Right atrium auricular region (tissue), 2 donors: ENCODE results near the gene ZNF232. TPM values are rescaled to one million over a fixed set of nuclear protein-coding genes. Genes with fewer than 3 reads are reported as not detected.
A peak's percentile ranks its signal among the peaks of the same experiment; 100 is the strongest.
"Not testable (repeated sequence)": the region's sequence is repeated elsewhere in the genome, so short reads cannot be mapped to it uniquely, and the experiment has no call there.

Experiments
- DNase-seq: peaks from one replicate; pipeline ENCODE4 v3.0.0-alpha.2; 2019; ENCODE audit warnings: low spot score
- H3K27ac ChIP-seq, 2 donors: fragments of 200-600 bp; sonication (generic); 1 replicate in 1 of 2; 2 replicates in 1 of 2; pipeline ENCODE4 v1.5.1; 2016 to 2019
- H3K27me3 ChIP-seq, 2 donors: fragments of 200-600 bp; sonication (generic); one replicate each; pipeline versions ENCODE4 v1.5.1 to v1.6.0; 2017 to 2019
- H3K36me3 ChIP-seq: fragments of 200-600 bp; sonication (generic); one replicate; pipeline ENCODE4 v1.5.1; 2016
- H3K4me1 ChIP-seq, 2 donors: fragments of 200-600 bp; sonication (generic); one replicate each; pipeline versions ENCODE4 v1.5.1 to v1.6.0; 2017 to 2019
- H3K4me3 ChIP-seq, 2 donors: fragments of 200-600 bp; sonication (generic); 1 replicate in 1 of 2; 2 replicates in 1 of 2; pipeline ENCODE4 v1.5.1; 2017 to 2019; ENCODE audit warnings: mild to moderate bottlenecking in 1 of 2, moderate library complexity in 1 of 2
- H3K9me3 ChIP-seq, 2 donors: fragments of 200-600 bp; sonication (generic); one replicate each; pipeline ENCODE4 v1.5.1; 2019
- CTCF ChIP-seq, 2 donors: fragments of 200-600 bp; sonication (generic); IDR thresholded peaks; one replicate each; pipeline ENCODE4 v1.5.1; 2019; ENCODE audit warnings: antibody characterized with exemption in 2 of 2
- total RNA-seq, 2 donors: library from RNA; depleted of rRNA; stranded (reverse); fragments of >200 nt; gene quantifications; one replicate each; pipeline ENCODE4 v1.1.0, GENCODE V29; 2016

The ZNF232 gene
- total RNA-seq, 2 donors from 2014 or later = 2.7 to 5.6 TPM

- Histone ChIP-seq H3K27ac (peak overlapping the region; percentile 37 to 82), H3K9me3 (peaks cover 27 to 59% of the 10 kb centered on the region in 2 donors), H3K27me3 (no peaks in the 10 kb centered on the region), H3K4me3 (peak overlapping the region; percentile 44 to 51), H3K36me3 (peaks cover 21% of the 10 kb centered on the region), H3K4me1 (no peaks in the 10 kb centered on the region)
- TF ChIP-seq CTCF (IDR thresholded peaks at IDR 0.05) = no peak
- DNase-seq = no peak
Observed at GRCh38 chr17:5096731-5097100, 15.0 kb downstream of the ZNF232 start.

DNA sequence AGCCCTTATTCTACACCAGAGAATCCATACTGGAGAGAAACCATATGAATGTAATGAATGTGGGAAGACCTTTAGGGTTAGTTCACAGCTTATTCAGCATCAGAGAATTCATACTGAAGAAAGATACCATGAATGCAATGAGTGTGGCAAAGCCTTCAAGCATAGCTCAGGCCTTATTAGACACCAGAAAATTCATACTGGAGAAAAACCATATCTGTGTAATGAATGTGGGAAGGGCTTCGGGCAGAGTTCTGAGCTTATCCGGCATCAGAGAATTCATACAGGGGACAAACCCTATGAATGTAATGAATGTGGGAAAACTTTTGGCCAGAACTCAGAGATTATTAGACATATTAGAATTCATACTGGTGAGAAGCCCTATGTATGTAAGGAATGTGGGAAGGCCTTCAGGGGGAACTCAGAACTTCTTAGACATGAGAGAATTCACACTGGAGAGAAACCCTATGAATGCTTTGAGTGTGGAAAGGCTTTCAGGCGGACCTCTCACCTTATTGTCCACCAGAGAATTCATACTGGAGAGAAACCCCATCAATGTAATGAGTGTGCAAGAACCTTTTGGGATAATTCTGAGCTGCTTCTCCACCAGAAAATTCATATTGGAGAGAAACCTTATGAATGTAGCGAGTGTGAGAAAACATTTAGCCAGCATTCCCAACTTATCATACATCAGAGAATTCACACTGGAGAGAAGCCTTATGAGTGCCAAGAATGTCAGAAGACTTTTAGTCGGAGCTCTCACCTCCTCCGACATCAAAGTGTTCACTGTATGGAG is 19.3 kb downstream of the ZNF232 start:
- H3K4me3 ChIP-seq = no peak overlapping the region
- H3K27ac ChIP-seq = no peak overlapping the region
- no peak for TF ChIP-seq CTCF (IDR thresholded peaks at IDR 0.05)
- no peaks in the 10 kb centered on the region for H3K27me3 ChIP-seq
- peaks cover 63% of the 10 kb centered on the region for H3K36me3 ChIP-seq
- no peaks in the 10 kb centered on the region for H3K4me1 ChIP-seq
- H3K9me3 ChIP-seq = peaks cover 59 to 100% of the 10 kb centered on the region in 2 donors
- DNase-seq = no peak

- no peak for DNase-seq
- Histone ChIP-seq H3K27me3 (no peaks in the 10 kb centered on the region), H3K27ac (no peak overlapping the region), H3K4me1 (peaks cover 0 to 23% of the 10 kb centered on the region in 2 donors), H3K9me3 (peaks cover 0 to 17% of the 10 kb centered on the region in 2 donors), H3K4me3 (no peak overlapping the region), H3K36me3 (no peaks in the 10 kb centered on the region)
- no peak for TF ChIP-seq CTCF (IDR thresholded peaks at IDR 0.05)
Observed at GRCh38 chr17:5080591-5080990, 31.1 kb downstream of the ZNF232 start.

DNA sequence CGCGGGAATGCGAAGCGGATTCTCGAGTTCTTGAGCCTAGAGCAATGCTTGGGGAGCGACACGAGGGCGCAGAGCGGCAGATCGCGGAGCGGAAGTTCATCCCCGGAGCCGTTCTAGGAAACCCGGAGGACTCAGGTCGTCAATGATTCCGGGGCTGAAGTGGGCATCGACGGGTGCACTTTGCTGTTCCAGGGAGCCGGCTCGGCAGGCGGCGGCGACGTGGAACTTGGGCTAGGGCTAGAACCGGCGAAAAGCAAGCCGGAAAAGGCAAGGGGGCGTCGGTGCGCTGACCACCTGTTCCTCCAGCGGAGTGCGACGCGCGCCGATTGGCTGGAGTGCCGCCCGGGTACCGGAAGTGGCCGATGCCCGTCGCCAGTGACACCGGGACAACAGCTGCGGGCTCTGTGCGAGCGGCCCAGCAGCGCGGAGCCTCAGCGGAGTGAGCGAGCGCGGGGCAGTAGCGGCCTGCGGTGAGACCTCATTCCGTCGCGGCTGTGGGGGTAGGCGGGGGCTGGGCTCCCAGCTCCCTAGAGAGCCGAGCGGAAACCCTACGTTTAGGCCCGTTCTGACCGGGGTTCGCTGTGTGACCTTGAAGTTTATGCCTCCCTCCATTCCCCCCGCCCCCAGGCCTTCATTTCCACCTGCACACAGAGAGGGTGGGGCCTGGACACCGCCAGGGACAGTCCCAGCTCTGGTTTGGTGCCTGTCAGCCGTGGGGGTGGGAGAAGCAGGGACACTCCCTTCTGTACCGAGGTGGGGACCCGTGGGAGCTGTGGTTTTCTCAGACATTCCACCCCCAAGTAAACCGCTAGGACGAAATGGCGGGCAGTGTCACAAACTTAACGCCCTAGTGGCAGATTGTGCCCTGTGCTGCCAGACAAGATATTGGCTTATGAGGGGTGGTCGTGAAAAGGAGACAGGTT is 33.3 kb downstream of the ZNF232 start, which contains the start of gene ZFP3:
Gene ZFP3, plus strand, starts transcription at position 362 of the 923 bp plus-strand sequence. CDS start 13,038 bp downstream, outside the sequence.
- Histone ChIP-seq H3K27ac (peak within 1 kb of the TSS; percentile 84 to 87), H3K36me3 (no peaks in the 10 kb centered on the region), H3K4me3 (peak within 1 kb of the TSS; percentile 76 to 85), H3K27me3 (no peaks in the 10 kb centered on the region), H3K4me1 (peaks cover 0 to 23% of the 10 kb centered on the region in 2 donors), H3K9me3 (peaks cover 0 to 4% of the 10 kb centered on the region in 2 donors)
- no peak for TF ChIP-seq CTCF (IDR thresholded peaks at IDR 0.05)
- DNase-seq = peak; percentile 82

GRCh38 chr17:5077781-5078105 is 33.9 kb downstream of the ZNF232 start:
- Histone ChIP-seq H3K36me3 (no peaks in the 10 kb centered on the region), H3K4me1 (peaks cover 0 to 23% of the 10 kb centered on the region in 2 donors), H3K27me3 (no peaks in the 10 kb centered on the region), H3K4me3 (peak overlapping the region; percentile 76 to 85), H3K9me3 (no peaks in the 10 kb centered on the region), H3K27ac (peak overlapping the region; percentile 84 to 87)
- DNase-seq = no peak
- TF ChIP-seq CTCF (IDR thresholded peaks at IDR 0.05) = no peak

GRCh38 chr17:5077275-5077674 is 34.4 kb downstream of the ZNF232 start:
- H3K4me3 ChIP-seq = peak overlapping the region in 1 of 2 donors; percentile 85
- DNase-seq, H3K27me3 ChIP-seq, H3K36me3 ChIP-seq, H3K9me3 ChIP-seq: not testable (repeated sequence)
- peak overlapping the region in 1 of 2 donors; percentile 84 for H3K27ac ChIP-seq
- peaks cover 0 to 23% of the 10 kb centered on the region in 2 donors for H3K4me1 ChIP-seq

GRCh38 chr17:5075472-5075871 is 36.2 kb downstream of the ZNF232 start:
- H3K4me1 ChIP-seq = peaks cover 0 to 23% of the 10 kb centered on the region in 2 donors
- not testable (repeated sequence) for H3K36me3 ChIP-seq, DNase-seq, H3K27ac ChIP-seq, H3K9me3 ChIP-seq, H3K4me3 ChIP-seq, H3K27me3 ChIP-seq
